Glutamatergic neuron (in vitro differentiated cells): ENCODE data around the gene ENG. TPM values are rescaled to one million over a fixed set of nuclear protein-coding genes. Genes with fewer than 3 reads are reported as not detected.

Experiments used
- DNase-seq: peaks from one replicate; pipeline ENCODE4 v3.0.0; 2022
- H3K27ac Mint-ChIP-seq: one replicate; pipeline ENCODE4 v1.8.0; 2020; ENCODE audit warnings: mild to moderate bottlenecking, mixed read lengths, inconsistent platforms; ENCODE audit not compliant: unreplicated experiment
- H3K27me3 Mint-ChIP-seq: one replicate; pipeline ENCODE4 v1.8.0; 2020; ENCODE audit warnings: mild to moderate bottlenecking, moderate library complexity, mixed read lengths, inconsistent platforms; ENCODE audit not compliant: unreplicated experiment
- H3K36me3 Mint-ChIP-seq: one replicate; pipeline ENCODE4 v1.8.0; 2020; ENCODE audit warnings: mild to moderate bottlenecking, mixed read lengths, inconsistent platforms; ENCODE audit not compliant: unreplicated experiment
- H3K4me1 Mint-ChIP-seq: one replicate; pipeline ENCODE4 v1.8.0; 2020; ENCODE audit warnings: mild to moderate bottlenecking, low read depth, mixed read lengths, inconsistent platforms; ENCODE audit not compliant: unreplicated experiment
- H3K4me3 Mint-ChIP-seq: one replicate; pipeline ENCODE4 v1.8.0; 2020; ENCODE audit warnings: mild to moderate bottlenecking, mixed read lengths, inconsistent platforms; ENCODE audit not compliant: unreplicated experiment
- H3K9me3 Mint-ChIP-seq: one replicate; pipeline ENCODE4 v1.8.0; 2020; ENCODE audit warnings: mild to moderate bottlenecking, moderate library complexity, mixed read lengths, inconsistent platforms; ENCODE audit not compliant: unreplicated experiment
- total RNA-seq: library from RNA; stranded (reverse); fragmentation: NEBNext Ultra II Directional; extraction: Animal tissue kit (Norgen Biotek cat#: 25700); gene quantifications from one replicate; pipeline ENCODE4 v1.2.1, GENCODE V29; 2021; ENCODE audit not compliant: unreplicated experiment
- TF ChIP-seq, protein P1 (sequence below): fragments of 200-600 bp; sonication (generic); IDR thresholded peaks from one replicate; pipeline ENCODE4 v1.5.0; 2021; ENCODE audit not compliant: partially characterized antibody, unreplicated experiment

ENG gene
- total RNA-seq, 1 donor from 2014 or later: not detected

DNA sequence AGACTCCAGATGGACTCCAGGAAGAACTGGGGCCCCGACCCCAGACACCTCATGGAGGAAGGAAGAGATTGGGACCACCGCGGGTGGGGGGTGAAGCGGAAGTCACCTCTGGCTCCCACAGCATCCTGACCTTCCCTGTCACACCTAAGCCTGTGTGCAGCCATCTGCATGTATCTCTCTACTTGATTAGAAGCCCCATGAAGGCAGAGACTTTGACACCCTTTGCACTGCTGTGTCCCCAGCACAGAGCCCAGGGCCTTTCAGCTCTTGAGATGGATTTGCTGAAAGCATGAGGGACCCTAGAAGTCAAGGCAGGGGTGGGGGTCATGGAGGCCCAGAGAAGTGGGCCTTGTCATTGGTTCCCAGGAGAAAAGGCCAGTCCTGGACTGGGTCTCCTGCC is 2.8 kb upstream of the ENG start:
- Mint-ChIP-seq H3K36me3 (no peaks in the 10 kb centered on the region), H3K27me3 (peaks cover 3% of the 10 kb centered on the region), H3K4me3 (no peak overlapping the region), H3K9me3 (peaks cover 3% of the 10 kb centered on the region), H3K27ac (no peak overlapping the region), H3K4me1 (peaks cover 3% of the 10 kb centered on the region)
- no peak for DNase-seq
- TF ChIP-seq, protein P1, sequence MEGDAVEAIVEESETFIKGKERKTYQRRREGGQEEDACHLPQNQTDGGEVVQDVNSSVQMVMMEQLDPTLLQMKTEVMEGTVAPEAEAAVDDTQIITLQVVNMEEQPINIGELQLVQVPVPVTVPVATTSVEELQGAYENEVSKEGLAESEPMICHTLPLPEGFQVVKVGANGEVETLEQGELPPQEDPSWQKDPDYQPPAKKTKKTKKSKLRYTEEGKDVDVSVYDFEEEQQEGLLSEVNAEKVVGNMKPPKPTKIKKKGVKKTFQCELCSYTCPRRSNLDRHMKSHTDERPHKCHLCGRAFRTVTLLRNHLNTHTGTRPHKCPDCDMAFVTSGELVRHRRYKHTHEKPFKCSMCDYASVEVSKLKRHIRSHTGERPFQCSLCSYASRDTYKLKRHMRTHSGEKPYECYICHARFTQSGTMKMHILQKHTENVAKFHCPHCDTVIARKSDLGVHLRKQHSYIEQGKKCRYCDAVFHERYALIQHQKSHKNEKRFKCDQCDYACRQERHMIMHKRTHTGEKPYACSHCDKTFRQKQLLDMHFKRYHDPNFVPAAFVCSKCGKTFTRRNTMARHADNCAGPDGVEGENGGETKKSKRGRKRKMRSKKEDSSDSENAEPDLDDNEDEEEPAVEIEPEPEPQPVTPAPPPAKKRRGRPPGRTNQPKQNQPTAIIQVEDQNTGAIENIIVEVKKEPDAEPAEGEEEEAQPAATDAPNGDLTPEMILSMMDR: no peak

- TF ChIP-seq, protein P1: no peak
- peaks cover 3% of the 10 kb centered on the region for H3K4me1 Mint-ChIP-seq
- H3K4me3 Mint-ChIP-seq: no peak overlapping the region
- H3K27me3 Mint-ChIP-seq: peaks cover 3% of the 10 kb centered on the region
- no peak for DNase-seq
- H3K36me3 Mint-ChIP-seq: no peaks in the 10 kb centered on the region
- peaks cover 3% of the 10 kb centered on the region for H3K9me3 Mint-ChIP-seq
- H3K27ac Mint-ChIP-seq: no peak overlapping the region
Measured at GRCh38 chr9:127856729-127857116, 2.3 kb upstream of the ENG start.

DNA sequence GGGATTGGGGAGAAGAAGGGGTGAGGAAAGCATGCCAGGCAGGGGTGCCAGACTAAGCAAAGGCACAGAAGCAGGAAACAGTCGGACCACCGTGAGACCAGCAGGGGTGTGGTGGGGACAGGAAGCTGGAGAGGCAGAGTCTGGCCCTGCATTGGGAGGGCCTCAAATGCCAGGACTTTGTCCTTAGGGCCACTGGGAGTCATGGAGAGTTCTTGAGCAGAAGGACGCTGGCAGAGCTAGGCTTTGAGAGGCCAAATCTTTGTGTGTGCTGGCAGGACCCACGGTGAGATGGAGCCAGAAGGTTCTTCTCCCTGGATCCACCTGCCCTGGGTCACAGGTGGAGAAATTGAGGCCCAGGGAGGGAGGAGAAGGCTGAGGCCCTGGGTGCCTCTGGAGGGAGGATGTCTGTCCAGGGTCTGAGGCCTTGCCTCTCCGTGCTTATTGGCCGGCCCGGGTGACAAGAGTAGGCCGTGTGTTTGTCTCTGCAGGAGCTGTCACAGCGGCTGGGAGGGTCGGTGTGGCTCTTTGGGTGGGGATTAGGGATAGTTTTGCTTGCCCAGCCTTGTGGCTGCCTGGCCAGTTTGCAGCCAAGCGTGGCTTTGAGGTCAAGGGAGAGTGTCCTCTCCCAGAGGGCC is 1.8 kb upstream of the ENG start:
- Mint-ChIP-seq H3K4me1 (peaks cover 3% of the 10 kb centered on the region), H3K4me3 (no peak overlapping the region), H3K36me3 (no peaks in the 10 kb centered on the region), H3K9me3 (peaks cover 3% of the 10 kb centered on the region), H3K27ac (no peak overlapping the region), H3K27me3 (peaks cover 3% of the 10 kb centered on the region)
- DNase-seq: no peak
- TF ChIP-seq, protein P1: no peak

GRCh38 chr9:127855522-127855921 is 1.1 kb upstream of the ENG start:
- no peak overlapping the region for H3K4me3 Mint-ChIP-seq
- peaks cover 3% of the 10 kb centered on the region for H3K9me3 Mint-ChIP-seq
- peaks cover 2% of the 10 kb centered on the region for H3K27me3 Mint-ChIP-seq
- H3K27ac Mint-ChIP-seq: no peak overlapping the region
- H3K4me1 Mint-ChIP-seq: peaks cover 3% of the 10 kb centered on the region
- TF ChIP-seq, protein P1: no peak
- DNase-seq: no peak
- no peaks in the 10 kb centered on the region for H3K36me3 Mint-ChIP-seq

GRCh38 chr9:127854960-127855359 is 502 bp upstream of the ENG start:
- no peak for DNase-seq
- Mint-ChIP-seq H3K4me3 (no peak overlapping the region), H3K36me3 (no peaks in the 10 kb centered on the region), H3K9me3 (peaks cover 2% of the 10 kb centered on the region), H3K4me1 (peaks cover 3% of the 10 kb centered on the region), H3K27me3 (no peaks in the 10 kb centered on the region), H3K27ac (no peak overlapping the region)
- TF ChIP-seq, protein P1: no peak
